Left renal pelvis (tissue), 4 donors: ENCODE data around the gene GLI3. TPM values are rescaled to one million over a fixed set of nuclear protein-coding genes. Genes with fewer than 3 reads are reported as not detected.

ENCODE experiments used
- DNase-seq, 4 donors: peaks; one replicate each; pipeline ENCODE4 v3.0.0-alpha.2; 2013; ENCODE audit warnings: low read depth in 4 of 4, low spot score in 3 of 4
- polyA plus RNA-seq, 4 donors: library from polyadenylated mRNA; unstranded; fragments of 120-200 nt; gene quantifications; one replicate each; pipeline ENCODE4 v1.2.1, GENCODE V29; 2013; ENCODE audit not compliant: insufficient read length in 4 of 4

GLI3 gene
- polyA plus RNA-seq, 4 donors, result 14.8 to 33.7 (median 16.5) TPM

DNA sequence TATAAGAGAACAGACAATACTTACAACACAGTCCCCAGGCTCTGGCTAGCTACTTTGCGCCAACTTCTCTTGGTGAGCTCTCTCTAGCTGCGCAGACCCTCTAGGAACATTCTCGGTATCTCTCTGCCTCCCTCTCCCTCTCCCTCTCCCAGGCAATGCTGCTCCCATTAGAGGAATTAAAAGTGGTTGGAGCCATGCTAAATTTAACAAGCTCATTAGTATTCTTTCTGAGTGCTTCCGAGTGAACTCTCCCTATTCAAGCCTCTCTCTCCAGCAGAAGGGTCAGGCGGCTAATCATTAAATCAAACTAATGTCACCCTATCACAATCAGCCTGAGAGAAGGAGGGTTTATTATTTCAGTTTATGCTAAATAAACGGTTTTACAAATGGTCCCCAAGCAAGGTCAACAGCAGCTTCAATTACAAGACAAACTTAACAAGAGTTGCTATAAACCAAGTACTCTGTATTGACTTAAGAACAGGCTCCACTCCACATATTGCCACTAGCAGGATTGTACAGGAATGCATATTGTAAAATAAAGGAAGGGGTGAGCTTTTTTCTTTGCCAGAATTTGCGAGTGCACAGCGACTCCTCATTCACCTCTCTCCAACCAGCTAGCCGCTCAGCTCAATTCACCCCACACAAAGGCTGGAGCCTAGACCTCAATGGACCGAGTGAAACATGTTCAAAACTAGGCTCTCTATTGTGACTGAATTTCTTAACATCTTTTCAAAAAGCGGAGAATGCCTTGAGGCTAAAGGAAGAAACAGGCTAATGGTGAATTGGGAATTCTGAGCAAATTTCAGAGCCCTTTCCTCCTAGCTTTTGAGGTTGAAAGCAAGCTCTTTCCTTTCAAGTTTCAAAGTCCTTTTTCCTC, 84.4 kb downstream of the GLI3 start:
- DNase-seq, result peak in 1 of 4 donors; percentile 54

GRCh38 chr7:42151309-42151708, 85.7 kb downstream of the GLI3 start:
- DNase-seq, result no peak

GRCh38 chr7:42145539-42145938, 91.5 kb downstream of the GLI3 start:
- DNase-seq, result no peak

DNA sequence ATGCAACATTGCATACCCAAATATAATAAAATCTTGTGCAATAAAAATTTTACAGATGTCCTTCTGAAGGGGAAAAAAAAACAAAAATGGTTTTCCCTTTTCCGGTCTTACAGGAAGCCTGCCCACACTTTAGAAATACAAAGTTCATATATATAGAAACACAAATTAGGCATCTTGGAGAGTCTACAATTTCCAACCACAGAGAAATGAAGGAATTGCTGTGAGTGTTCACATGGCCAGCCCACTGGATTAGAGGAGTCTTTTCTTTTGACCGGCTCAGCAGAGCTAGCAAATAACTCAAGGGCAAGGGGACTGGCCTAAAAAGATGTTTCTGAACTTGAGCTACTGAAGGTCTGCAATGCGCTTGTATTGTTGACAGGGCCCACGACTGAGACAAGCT, 92.4 kb downstream of the GLI3 start:
- DNase-seq, result no peak

- DNase-seq, result no peak
Measured at GRCh38 chr7:42143711-42144600, 93.1 kb downstream of the GLI3 start.

- no peak for DNase-seq
Measured at GRCh38 chr7:42142089-42142488, 94.9 kb downstream of the GLI3 start.

DNA sequence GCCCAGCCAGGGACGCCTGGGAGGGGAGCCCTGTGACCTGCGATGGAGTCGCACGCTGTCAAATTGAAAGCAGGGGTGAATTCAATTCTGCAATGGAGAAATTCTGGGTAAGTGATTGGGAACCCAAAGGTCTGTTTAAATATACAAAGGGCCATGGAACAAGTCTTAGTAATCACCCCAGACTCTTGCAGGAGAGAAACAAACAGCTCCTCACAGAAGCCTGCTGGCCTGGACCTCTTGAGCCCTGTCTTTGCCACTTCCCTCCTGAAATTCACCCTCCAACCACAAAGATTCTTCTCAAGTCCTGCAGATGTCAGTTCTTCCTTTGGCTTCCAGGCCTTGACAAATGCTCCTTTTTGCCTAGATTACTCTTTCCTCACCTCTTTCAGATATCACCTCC, 97.3 kb downstream of the GLI3 start:
- DNase-seq, result no peak

DNA sequence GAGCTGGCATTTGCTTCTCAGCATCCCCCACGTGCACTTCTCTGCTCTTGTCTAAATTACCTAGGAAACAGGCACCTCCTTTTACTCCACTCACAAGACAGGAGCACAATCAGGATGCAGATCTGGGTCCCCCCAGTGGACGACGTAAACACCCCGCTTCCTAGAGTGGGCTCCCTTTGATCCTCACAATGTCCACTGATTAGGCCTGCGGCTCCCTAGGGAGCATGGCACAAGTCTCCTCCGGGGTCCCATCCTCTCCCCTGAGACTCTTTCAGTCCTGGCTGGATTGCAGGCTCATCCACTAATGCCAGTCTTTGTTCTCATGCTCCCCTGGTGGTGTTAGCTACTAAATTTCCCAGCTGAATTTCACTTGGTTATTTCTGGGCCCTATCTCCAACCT, 98.3 kb downstream of the GLI3 start:
- DNase-seq, result no peak

GRCh38 chr7:42137941-42138340, 99.1 kb downstream of the GLI3 start:
- DNase-seq, result no peak

DNA sequence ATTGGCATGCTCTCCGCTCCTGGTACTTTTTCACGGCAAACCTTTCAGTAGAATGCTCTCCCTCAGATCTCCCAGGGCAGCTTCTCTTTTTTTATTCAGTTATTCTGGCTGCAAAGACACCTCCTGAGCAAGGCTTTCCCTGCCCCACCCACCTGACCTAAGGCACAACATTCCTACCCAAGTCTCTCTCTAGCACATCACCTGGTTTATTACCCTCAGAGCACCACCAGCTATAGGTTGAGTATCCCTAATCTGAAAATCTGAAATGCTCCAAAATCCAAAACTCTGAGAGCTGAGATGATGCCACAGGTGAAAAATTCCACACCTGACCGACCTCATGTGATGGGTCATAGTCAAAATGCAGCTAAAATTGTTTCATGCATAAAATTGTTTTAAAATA, 99.6 kb downstream of the GLI3 start:
- no peak for DNase-seq

DNA sequence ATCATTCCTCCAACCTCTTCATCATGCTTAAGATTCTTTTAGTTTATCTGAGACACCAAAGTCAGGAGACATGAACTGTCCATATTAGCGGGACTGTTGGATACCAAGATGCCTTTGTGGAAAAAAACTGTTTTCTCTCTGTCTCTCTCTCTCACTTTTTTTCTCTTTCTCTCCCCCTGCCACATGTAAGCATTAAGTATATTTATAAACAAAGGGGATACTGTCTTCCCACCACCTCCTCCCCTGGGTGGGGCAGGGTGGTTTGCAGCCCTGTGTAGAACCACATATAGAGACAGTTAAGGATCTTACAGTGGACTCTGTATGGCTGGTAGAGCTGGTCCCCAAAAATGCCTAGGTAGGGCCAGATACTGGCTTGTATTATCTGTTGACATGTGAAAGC, 101.3 kb downstream of the GLI3 start:
- DNase-seq, result no peak

DNA sequence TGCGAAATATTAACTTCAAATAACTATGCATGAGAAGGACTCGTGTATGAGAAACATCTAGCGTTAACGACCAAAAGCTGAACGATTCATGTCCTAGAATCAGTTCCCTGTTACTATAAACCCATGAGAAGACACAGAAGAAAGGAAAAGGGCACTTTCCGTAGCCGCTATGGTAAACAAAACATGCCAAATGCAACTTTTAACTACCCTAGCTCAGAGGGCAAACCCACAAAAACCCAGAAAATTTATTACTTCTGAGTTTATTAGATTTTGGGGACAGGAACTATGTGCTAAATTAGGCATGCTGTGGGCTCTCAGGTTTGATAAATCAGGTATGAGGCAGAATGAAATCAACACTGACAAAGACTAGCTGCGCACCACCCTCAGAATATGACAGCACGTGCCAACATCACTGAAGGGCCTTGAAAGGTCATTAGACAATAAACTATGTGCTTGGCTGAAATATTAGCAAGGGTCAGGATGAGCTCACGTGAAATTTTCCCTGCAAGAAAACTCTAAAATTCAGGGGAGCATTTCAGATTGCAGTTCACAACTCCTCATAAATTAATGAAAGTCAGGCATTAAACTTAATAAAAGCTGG, 102.6 kb downstream of the GLI3 start:
- no peak for DNase-seq

- no peak for DNase-seq
Measured at GRCh38 chr7:42133321-42133720, 103.7 kb downstream of the GLI3 start.

- no peak for DNase-seq
Measured at GRCh38 chr7:42128703-42129102, 108.3 kb downstream of the GLI3 start.

DNA sequence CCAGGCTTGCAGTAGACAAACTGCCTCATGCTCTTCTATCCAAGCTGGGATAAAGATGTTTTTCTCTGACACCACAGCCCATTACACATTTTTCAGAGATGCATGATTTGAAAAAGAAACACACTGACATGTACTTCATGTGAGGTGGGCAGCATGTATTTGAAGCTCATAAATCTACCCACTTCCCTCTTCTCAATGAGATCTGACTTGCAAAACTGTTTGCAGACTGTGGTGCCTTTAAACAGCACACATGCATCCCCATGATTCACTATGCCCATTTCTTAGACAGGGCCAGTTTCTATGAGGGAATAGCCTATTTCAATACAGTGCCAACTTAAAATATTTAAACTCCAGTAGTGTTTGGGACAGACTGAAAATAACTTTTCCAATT, 109.8 kb downstream of the GLI3 start:
- DNase-seq, result no peak

- DNase-seq, result no peak
Measured at GRCh38 chr7:42126475-42127231, 110.4 kb downstream of the GLI3 start.

GRCh38 chr7:42125321-42125720, 111.7 kb downstream of the GLI3 start:
- no peak for DNase-seq

- DNase-seq, result no peak
Measured at GRCh38 chr7:42123716-42124115, 113.3 kb downstream of the GLI3 start.

GRCh38 chr7:42120191-42120590, 116.8 kb downstream of the GLI3 start:
- DNase-seq, result no peak

DNA sequence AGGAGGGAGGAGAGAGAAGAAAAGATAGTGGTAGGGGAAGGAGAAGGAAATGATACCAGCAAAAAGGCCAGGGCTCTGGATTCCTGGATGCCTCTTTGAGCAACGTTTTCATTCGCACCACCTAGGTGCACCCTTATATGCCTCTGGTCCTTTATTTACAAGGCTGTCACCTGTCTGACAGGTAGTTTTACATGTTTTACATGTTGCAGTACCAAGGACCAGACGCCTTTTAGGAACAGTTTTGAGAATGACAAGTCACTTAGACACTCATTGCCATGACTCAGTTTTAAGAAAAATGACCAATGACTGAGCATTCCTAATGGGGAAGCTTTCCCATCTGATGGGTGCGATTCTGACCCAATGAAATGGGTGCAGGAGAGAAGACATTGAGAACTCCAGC, 119.8 kb downstream of the GLI3 start:
- no peak for DNase-seq

DNA sequence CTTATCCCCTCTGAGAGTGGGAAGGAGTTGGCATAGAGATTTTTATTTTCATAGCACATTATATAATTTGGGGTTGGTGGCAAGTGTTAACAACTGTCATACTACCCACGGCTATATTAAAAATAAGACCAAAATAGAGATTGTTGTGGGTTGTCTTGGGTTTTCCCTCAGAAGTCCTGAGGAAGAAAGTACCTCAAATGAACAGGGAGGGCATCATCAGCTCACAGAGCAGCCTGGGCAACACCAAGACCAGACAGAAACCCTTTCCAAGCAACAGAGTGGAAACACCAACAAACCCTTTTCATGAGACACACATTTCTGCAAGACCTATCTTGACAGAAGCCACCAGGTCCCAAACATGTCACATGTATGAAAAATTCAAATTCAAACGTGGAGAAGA, 121.2 kb downstream of the GLI3 start:
- no peak for DNase-seq
